ENCODE data around the gene MOB1A.

Gene MOB1A

GRCh38 chr2:74149570-74150319, 28.9 kb downstream of the MOB1A start:
- Histone ChIP-seq H3K27ac (no peak overlapping the region), H3K9me3 (replicated peaks in 1 of 11) (no peaks in the 10 kb centered on the region), H3K36me3 (peaks cover 43 to 58% (median 51%) of the 10 kb centered on the region in 11 experiments), H3K4me1 (peaks cover 18 to 26% (median 21%) of the 10 kb centered on the region in 10 experiments), H4K20me1 (peaks cover 0 to 51% (median 28%) of the 10 kb centered on the region in 11 experiments; a peak in 16 of 22 replicates), H3K4me3 (no peak overlapping the region), H3K9ac (no peak overlapping the region), H3K27me3 (no peaks in the 10 kb centered on the region), H3K4me2 (no peak overlapping the region)
- TF ChIP-seq Cebpa-rat (IDR thresholded peaks at IDR 0.05): no peak

- Histone ChIP-seq H3K36me3 (peaks cover 42 to 58% (median 51%) of the 10 kb centered on the region in 11 experiments), H3K4me3 (no peak overlapping the region), H3K9me3 (replicated peaks in 1 of 11) (no peaks in the 10 kb centered on the region), H4K20me1 (peaks cover 0 to 46% (median 28%) of the 10 kb centered on the region in 11 experiments; a peak in 16 of 22 replicates), H3K4me1 (peaks cover 18 to 26% (median 21%) of the 10 kb centered on the region in 10 experiments), H3K4me2 (0 out of 22 replicates have a peak overlapping the region, but pooled peaks of 1 of the 11 experiments have one; percentile 92), H3K9ac (no peak overlapping the region), H3K27ac (no peak overlapping the region), H3K27me3 (no peaks in the 10 kb centered on the region)
- TF ChIP-seq Cebpa-rat (IDR thresholded peaks at IDR 0.05): no peak
Measured at GRCh38 chr2:74149247-74149525, 29.5 kb downstream of the MOB1A start.

GRCh38 chr2:74148457-74149246, 30.0 kb downstream of the MOB1A start:
- peaks cover 37 to 56% (median 47%) of the 10 kb centered on the region in 11 experiments for H3K36me3 ChIP-seq
- no peak for TF ChIP-seq Cebpa-rat (IDR thresholded peaks at IDR 0.05)
- H3K4me2 ChIP-seq: peak overlapping the region; percentile 82 to 99 (median 94)
- H3K4me3 ChIP-seq: peak overlapping the region; percentile 74 to 87 (median 81)
- H3K9me3 ChIP-seq (replicated peaks in 1 of 11): no peaks in the 10 kb centered on the region
- peak overlapping the region; percentile 84 to 93 (median 89); a peak in 21 of 22 replicates for H3K9ac ChIP-seq
- H3K27me3 ChIP-seq: no peaks in the 10 kb centered on the region
- H3K4me1 ChIP-seq: peaks cover 18 to 26% (median 21%) of the 10 kb centered on the region in 10 experiments
- peak overlapping the region in 9 of 11 experiments; percentile 2 to 92 (median 81); a peak in 12 of 22 replicates for H3K27ac ChIP-seq
- peaks cover 0 to 40% (median 24%) of the 10 kb centered on the region in 11 experiments; a peak in 16 of 22 replicates for H4K20me1 ChIP-seq

GRCh38 chr2:74147727-74148456, 30.8 kb downstream of the MOB1A start, which contains the start of gene BOLA3:
BOLA3 (minus strand) TSS chr2:74147912; CDS start chr2:74147874, 38 bp downstream.
- peaks cover 30 to 54% (median 39%) of the 10 kb centered on the region in 11 experiments for H3K36me3 ChIP-seq
- peaks cover 18 to 26% (median 21%) of the 10 kb centered on the region in 10 experiments for H3K4me1 ChIP-seq
- H3K4me2 ChIP-seq: peak within 1 kb of the TSS; percentile 82 to 99 (median 94)
- no peaks in the 10 kb centered on the region for H3K9me3 ChIP-seq (replicated peaks in 1 of 11)
- no peaks in the 10 kb centered on the region for H3K27me3 ChIP-seq
- no peak for TF ChIP-seq Cebpa-rat (IDR thresholded peaks at IDR 0.05)
- H3K4me3 ChIP-seq: peak within 1 kb of the TSS; percentile 74 to 87 (median 81)
- H3K27ac ChIP-seq: peak within 1 kb of the TSS; percentile 59 to 92 (median 85); a peak in 21 of 22 replicates
- H4K20me1 ChIP-seq: peaks cover 0 to 33% (median 17%) of the 10 kb centered on the region in 11 experiments; a peak in 14 of 22 replicates
- peak within 1 kb of the TSS; percentile 84 to 93 (median 89) for H3K9ac ChIP-seq

- peak overlapping the region; percentile 84 to 93 (median 89) for H3K9ac ChIP-seq
- H3K36me3 ChIP-seq: peaks cover 24 to 54% (median 36%) of the 10 kb centered on the region in 11 experiments; a peak in 21 of 22 replicates
- H3K9me3 ChIP-seq (replicated peaks in 1 of 11): no peaks in the 10 kb centered on the region
- TF ChIP-seq Cebpa-rat (IDR thresholded peaks at IDR 0.05): no peak
- peaks cover 0 to 30% (median 13%) of the 10 kb centered on the region in 11 experiments; a peak in 13 of 22 replicates for H4K20me1 ChIP-seq
- H3K27me3 ChIP-seq: no peaks in the 10 kb centered on the region
- H3K4me2 ChIP-seq: peak overlapping the region; percentile 82 to 99 (median 94)
- peak overlapping the region; percentile 74 to 87 (median 81) for H3K4me3 ChIP-seq
- H3K27ac ChIP-seq: peak overlapping the region; percentile 59 to 92 (median 85); a peak in 21 of 22 replicates
- peaks cover 18 to 26% (median 21%) of the 10 kb centered on the region in 10 experiments for H3K4me1 ChIP-seq
Measured at GRCh38 chr2:74146929-74147726, 31.6 kb downstream of the MOB1A start.

- Histone ChIP-seq H3K36me3 (peaks cover 14 to 73% (median 47%) of the 10 kb centered on the region in 11 experiments; a peak in 19 of 22 replicates), H3K9ac (no peak overlapping the region; a peak in 1 of 22 replicates), H3K4me2 (no peak overlapping the region), H3K4me1 (peaks cover 12 to 24% (median 21%) of the 10 kb centered on the region in 10 experiments), H3K4me3 (no peak overlapping the region), H3K27me3 (no peaks in the 10 kb centered on the region), H3K27ac (no peak overlapping the region), H3K9me3 (replicated peaks in 1 of 11) (no peaks in the 10 kb centered on the region), H4K20me1 (peaks cover 0 to 17% (median 8%) of the 10 kb centered on the region in 11 experiments; a peak in 6 of 22 replicates)
- no peak for TF ChIP-seq Cebpa-rat (IDR thresholded peaks at IDR 0.05)
Measured at GRCh38 chr2:74142340-74142739, 36.3 kb downstream of the MOB1A start.

- Histone ChIP-seq H3K4me2 (peak overlapping the region in 6 of 11 experiments; percentile 5 to 38 (median 18); a peak in 7 of 22 replicates), H4K20me1 (peaks cover 0 to 17% (median 8%) of the 10 kb centered on the region in 11 experiments; a peak in 6 of 22 replicates), H3K9ac (no peak overlapping the region), H3K4me1 (peaks cover 0 to 13% (median 10%) of the 10 kb centered on the region in 10 experiments; a peak in 12 of 20 replicates), H3K36me3 (peaks cover 22 to 92% (median 63%) of the 10 kb centered on the region in 11 experiments), H3K4me3 (no peak overlapping the region), H3K27me3 (no peaks in the 10 kb centered on the region), H3K27ac (no peak overlapping the region), H3K9me3 (replicated peaks in 1 of 11) (no peaks in the 10 kb centered on the region)
- no peak for TF ChIP-seq Cebpa-rat (IDR thresholded peaks at IDR 0.05)
Measured at GRCh38 chr2:74138600-74139323, 39.9 kb downstream of the MOB1A start.
